HPDE6-E6E7 (cell line): ENCODE results near the gene ASXL1.
"Not testable (repeated sequence)": the region's sequence is repeated elsewhere in the genome, so short reads cannot be mapped to it uniquely, and the experiment has no call there.

Experiments
- DNase-seq: peaks from one replicate; pipeline ENCODE4 v3.0.0; 2011; ENCODE audit warnings: missing footprints; ENCODE audit errors: extremely low spot score

Gene ASXL1

DNA sequence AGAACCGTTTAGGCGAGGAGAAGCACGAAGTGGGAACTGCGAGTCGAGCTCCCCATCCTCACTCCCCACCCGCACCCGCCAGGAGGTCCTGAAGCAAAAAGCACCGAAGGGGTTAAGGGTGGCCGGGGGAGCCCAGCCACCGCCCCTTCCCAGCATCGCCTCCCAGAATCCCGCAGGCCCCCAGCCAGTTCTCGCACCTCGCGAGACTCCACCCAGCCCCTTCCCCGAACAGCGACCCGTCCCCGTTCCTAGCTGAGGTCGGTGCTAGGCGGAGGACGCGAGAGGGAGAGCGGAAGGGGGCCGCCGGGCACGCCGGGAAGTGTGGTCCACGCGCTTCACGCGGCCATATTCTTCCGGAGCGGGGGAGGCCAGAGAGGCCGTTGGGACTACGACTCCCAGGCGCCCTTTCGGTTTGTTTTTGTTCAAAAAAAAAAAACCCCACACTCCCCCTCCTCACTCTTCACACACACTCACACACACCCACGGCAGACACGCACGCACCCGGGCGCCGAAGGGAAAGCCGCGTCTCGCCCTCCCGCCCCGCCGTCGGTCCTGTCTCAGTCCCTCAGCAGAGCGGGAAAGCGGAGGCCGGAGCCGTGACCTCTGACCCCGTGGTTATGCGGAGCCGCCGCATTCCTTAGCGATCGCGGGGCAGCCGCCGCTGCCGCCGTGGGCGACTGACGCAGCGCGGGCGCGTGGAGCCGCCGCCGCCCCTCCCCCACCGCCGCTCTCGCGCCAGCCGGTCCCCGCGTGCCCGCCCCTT, at the start of gene ASXL1:
ASXL1 (plus strand) TSS at position 463 of the 763 bp plus-strand sequence. CDS start 445 bp downstream, outside the sequence.
- peak; percentile 99 for DNase-seq

DNA sequence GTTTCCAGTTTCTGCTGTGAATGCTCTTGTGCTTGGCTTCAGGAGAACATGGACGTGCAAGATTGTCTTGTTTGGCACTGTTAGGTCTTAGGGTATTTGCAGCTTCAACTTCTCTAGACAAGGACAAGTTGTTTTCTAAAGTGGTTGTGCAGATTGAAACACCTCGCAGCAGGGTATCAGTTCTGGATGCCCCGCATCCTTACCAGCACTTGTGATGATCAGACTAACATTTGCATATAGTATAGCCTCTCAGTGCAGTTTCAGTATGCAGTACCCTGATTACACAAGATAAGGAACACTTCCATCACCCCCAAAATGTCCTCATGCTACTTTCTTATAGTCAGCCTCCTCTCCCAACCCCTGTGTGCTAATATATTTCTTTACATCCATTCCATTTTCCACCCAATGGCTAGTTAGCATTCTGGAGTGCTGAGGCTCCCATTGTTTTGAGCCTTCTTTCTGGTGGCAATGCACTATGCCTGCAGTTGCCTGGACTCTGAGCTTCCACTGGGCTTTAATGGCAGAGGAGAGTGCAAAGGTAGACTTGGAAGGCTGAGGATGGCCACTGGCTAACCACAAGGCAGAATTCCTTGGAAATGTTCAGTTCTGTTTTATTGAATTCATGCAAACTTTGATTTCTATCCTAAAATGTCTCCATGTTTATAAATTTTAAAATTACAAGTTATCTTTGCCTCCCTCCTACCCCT, 45.3 kb upstream of the ASXL1 start:
- no peak for DNase-seq

DNA sequence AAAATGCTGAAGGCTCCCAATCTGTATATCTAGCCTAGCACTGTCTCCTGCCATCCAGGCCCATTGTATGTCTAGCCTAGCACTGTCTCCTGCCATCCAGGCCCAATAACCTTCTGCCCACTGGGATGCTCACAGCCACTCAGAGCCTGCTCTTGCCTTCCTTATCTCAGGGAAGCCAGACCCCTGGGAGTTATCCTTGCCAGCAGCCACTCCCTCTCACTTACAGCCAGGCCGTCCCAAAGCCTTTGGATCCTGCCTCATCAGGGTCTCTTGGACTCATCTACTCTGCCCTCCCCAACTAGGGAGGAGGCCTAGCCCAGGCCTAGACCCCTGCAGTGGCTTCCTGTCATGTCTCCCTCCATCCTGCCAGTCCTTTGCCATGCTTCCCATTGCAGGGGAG, 43.4 kb upstream of the ASXL1 start:
- DNase-seq: no peak

DNA sequence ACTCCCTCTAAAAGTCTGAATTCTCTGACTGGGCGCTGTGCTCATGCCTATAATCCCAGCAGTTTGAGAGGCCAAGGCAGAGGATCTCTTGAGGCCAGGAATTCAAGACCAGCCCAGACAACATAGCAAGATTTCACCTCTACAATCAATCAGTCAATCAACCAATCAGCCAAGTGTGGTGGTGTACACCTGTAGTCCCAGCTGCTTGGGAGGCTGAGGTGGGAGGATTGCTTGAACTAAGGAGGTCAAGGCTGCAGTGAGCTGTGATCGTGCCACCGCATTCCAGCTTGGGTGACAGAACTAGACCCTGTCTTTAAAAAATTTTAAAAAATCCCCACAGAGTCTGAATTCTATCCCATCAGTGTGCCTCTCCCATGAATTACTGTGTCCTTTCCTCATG, 42.7 kb upstream of the ASXL1 start:
- no peak for DNase-seq

DNA sequence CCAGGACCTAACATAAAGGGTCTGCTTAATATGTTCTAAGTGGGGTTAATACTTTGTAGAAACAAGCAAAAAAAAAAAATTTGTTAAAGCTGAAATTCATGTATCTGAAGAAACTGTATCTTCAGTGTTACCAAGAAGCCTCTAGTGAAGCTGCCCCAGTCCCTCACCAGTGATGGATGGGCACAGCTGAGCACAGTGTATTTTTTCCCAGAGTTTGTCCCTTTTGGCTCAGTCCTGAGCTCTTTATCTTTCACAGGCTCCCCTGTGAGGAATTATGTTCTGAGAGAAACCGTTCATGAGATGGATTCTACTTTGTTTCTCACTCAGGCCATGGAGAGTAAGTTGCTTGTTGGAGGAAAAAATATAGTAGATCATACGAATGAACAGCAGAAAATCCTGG, 42.2 kb upstream of the ASXL1 start:
- no peak for DNase-seq

DNA sequence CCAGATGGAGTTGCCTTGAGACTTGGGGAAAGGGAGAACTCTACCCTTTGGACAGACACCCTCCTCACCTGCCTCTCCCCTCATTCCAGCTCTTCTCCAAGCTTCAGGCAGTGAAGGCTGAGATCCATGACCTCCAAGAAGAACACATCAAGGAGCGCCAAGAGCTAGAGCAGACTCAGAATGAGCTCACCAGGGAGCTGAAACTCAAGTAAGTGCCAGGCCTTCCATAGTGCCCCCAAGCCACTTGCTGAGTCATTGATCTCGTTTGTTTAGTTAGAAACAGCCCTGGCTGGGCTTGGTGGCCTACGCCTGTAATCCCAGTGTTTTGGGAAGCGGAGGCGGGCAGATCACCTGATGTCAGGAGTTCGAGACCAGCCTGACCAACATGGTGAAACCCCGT, 41.5 kb upstream of the ASXL1 start:
- no peak for DNase-seq

DNA sequence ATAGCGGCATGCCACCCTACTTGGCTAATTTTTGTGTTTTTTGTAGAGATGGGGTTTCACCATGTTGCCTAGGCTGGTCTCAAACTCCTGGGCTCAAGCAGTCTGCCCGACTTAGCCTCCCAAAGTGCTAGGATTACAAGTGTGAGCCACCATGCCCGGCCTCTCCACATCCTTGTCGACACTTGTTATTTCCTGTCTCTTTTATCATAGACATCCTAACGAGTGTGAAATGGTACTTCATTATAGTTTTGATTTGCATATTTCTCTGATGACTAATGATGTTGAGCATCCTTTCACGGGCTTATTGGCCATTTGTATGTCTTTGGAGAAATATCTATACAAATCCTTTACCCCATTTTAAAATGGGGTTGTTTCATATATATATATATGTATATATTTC, 39.0 kb upstream of the ASXL1 start:
- DNase-seq: no peak

DNA sequence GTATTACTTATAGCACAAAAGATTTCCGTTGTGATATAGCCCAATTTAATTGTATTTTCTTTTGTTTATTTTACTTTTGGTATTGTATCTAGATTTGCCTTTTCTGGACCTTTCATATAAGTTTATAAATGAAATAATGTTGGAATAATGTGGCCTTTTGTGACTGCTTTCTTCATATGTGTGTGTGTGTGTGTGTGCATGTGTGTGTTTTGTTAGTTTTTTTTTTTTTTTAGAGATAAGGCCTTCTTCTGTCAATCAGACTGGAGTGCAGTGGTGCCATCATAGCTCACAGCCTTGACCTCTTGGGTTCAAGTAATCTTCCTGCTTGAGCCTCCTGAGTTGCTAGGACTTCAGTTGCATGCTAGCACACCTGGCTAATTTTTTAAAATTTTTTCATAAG, 37.8 kb upstream of the ASXL1 start:
- DNase-seq: no peak

DNA sequence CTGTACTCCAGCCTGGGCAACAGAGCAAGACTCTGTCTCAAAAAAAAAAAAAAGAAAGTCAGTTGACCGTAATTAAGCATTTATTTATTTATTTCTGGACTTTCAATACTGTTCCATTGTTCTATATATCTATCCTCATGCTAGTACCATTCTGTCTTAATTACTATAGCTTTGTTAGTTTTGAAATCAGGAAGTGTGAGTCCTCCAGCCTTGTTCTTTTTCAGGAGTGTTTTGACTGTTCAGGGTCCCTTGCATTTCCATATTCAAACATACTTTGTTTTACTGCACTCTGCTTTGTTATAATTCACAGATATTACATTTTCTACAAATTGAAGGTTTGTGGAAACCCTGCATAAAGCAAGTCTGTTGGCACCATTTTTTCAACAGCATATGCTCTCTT, 36.7 kb upstream of the ASXL1 start:
- no peak for DNase-seq

DNA sequence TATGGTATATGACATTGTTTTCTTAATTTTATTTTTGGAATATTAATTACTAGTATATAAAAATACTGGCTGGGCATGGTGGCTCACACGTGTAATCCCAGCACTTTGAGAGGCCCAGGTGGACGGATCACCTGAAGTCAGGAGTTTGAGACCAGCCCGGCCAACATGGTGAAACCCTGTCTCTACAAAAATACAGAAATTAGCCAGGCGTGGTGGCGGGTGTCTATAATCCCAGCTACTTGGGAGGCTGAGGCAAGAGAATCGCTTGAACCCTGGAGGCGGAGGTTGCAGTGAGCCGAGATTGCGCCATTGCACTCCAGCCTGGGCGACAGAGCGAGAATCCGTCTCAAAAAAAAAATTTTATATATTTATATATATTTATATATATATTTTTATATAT, 35.9 kb upstream of the ASXL1 start:
- not testable (repeated sequence) for DNase-seq

DNA sequence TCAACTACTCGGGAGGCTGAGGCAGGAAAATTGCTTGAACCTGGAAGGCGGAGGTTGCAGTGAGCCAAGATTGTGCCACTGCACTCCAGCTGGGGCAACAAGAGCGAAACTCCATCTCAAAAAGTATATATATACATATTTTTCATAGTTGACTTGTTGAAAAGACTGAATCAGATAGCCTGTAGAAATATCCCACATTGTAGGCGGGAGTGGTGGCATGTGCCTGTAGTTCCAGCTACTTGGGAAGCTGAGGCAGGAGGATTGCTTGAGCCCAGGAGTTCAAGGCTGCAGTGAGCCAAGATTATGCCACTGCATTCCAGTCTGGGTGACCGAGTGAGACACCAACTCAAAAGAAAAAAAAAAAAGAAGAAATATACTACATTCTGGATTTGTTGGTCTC, 34.4 kb upstream of the ASXL1 start:
- DNase-seq: not testable (repeated sequence)

DNA sequence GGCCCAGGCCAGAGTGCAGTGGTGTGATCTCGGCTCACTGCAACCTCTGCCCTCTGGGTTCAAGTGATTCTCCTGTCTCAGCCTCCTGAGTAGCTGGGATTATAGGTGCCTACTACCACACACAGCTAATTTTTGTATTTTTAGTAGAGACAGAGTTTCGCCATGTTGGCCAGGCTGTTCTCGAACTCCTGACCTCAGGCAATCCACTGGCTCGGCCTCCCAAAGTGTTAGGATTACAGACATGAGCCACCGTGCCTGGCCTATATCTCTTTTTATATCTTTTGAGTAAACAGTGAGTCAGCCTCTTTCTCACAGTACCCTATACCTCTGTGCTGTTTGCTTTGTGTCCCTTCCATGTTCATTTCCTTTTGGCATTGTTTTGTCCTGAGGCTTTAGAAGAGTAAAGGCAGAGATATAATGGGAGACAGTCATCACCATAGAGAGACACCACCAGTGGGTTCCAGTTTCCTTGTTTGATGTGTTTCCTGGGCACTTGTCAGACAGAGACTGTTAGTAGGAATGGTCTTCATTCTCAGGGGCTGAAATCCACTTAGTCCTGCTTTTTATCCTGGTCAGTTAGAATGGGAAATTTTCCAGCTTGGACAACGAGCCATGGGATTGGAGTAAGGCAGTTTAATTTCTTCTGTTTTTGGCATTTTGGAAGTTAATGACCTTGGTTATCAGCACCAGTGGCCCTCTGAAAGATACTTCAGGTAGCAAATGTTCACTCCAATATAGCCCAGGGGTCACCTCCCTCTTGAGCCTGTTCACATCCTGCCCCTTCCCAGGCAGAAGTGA, 32.2 kb upstream of the ASXL1 start:
- DNase-seq: peak; percentile 73

DNA sequence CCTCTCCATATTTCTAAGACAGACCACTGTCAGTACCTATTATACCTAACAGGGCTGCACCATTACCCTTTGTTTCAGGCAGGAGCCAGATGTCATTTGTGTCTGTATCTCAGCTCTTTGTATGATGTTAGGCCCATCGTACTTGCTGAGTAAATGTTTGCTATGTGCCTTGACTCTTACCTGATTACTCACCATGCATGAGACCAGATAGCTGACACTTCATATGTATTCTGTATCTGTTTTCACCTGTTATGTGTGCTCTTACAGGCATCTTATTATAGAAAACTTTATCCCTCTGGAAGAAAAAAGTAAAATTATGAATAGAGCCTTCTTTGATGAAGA, 31.7 kb upstream of the ASXL1 start:
- no peak for DNase-seq

DNA sequence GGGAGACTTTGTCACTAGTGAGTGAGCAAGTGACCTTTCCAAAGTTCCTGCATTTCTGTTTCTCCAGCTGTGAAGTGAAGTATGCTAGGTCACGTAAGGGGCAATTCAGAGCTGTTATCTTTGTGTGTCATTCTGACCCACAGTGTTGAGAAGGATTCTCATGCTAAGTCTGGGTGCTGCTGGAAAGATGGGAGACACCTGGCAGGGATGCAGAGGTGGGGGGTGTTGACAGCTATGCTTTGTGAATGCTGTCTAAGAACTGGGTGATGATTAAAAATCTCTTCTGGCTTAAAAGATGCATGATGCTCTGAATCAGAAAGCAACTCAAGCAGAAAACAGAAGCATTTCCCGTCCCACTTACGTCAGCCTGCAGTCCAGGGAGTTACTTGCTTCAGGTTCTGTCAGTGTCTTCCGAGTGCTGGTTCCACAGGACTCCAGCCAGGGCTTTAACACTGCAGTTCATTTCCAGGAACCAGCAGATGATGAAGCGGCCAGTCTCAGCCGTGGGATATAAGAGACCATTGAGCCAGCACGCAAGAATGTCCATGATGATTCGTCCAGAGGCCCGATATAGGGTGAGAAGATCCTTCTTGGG, 30.9 kb upstream of the ASXL1 start:
- DNase-seq: no peak

DNA sequence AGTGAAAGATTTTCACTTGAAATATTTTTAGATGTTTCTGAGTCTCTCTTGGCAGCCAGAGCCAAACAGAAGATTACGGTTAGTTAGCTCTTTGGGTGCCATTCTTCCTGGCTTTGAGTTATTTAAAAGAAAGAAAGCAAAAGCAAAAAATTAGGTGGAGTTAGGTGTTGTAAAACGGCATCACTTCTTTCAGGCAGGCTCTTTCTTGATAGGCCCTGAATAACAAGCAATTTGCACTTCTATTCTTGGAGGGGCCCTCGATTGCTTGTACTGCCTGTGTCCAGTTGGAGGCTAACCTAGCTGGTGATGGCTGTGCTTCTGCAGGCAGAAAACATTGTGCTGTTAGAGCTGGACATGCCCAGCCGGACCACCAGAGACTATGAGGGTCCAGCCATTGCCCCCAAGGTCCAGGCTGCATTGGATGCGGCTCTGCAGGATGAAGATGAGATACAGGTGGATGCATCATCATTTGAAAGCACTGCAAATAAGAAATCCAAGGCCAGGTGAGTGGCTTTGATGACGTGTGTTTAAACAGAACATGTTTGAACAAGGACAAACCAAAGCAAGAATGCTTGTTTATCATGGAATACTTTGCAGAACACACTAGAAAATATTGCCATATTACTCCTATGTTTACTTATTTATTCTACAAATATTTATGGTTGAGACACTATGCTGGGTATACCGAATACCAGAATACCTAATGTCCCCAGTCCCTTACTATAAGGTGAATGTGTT, 28.1 kb upstream of the ASXL1 start:
- DNase-seq: peak; percentile 76

DNA sequence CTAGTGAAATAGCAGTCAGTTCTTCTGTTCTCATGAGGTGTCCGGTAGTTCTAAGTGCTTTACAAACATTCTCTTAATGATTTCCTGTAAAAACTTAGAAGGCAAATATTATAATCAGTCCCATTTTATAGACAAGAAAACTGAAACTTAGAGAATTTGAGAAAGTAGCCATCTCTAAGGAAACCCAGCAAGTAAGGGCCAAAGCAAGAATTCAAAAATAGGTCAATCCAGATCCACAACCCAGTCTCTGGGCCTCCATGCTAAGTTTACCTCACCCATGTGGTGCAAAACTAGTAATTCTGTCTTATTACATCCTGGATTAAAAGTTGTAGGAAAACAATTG, 27.6 kb upstream of the ASXL1 start:
- DNase-seq: no peak

DNA sequence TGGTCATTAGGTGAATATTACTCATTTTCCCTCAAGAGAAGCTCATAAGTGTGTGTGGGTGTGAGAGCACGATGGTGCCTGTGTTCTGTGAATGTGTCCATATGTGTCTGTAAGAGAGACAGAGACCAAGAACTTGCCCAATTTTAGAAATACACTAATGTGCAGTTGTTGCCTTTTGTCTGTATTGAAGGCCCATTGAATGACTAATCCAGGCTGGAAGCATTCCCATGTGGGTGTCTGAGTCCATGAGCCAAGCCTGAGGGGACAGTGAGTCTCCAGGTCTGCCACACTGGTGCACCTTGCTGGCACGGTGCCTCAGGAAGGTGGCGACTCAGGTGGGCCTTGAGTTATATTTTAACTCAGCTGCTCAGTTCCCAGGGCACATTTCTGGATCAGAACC, 25.5 kb upstream of the ASXL1 start:
- peak; percentile 72 for DNase-seq

DNA sequence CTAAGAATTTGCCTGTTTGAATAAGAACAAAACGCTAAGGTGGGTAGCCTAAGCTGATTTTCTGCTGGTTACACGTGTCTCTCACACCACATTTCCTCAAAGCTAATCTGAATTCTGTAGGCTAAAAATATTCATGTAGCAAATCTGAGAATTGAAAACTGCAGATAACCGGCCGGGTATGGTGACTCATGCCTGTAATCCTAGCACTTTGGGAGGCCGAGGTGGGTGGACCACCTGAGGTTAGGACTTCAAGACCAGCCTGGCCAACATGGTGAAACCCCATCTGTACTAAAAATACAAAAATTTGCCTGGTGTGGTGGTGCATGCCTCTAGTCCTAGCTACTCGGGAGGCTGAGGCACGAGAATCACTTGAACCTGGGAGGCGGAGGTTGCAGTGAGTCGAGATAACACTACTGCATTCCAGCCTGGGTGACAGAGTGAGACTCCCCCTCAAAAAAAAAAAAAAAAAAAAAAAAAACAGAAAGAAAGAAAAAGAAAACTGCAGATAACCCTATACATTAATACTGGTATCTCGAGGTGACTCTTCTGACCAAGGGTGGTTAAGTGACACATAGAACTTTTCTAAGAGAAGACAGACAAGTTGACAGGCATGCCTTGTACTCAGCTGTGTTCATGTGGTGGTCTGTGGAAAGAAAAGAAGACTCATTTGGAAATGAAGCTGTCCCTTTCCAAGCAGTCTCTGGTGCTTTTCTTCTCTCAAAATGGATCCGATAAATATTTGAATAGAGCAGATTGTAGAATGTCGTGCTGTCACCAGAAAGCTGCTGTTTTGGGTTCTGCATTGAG, 24.7 kb upstream of the ASXL1 start:
- DNase-seq: no peak

DNA sequence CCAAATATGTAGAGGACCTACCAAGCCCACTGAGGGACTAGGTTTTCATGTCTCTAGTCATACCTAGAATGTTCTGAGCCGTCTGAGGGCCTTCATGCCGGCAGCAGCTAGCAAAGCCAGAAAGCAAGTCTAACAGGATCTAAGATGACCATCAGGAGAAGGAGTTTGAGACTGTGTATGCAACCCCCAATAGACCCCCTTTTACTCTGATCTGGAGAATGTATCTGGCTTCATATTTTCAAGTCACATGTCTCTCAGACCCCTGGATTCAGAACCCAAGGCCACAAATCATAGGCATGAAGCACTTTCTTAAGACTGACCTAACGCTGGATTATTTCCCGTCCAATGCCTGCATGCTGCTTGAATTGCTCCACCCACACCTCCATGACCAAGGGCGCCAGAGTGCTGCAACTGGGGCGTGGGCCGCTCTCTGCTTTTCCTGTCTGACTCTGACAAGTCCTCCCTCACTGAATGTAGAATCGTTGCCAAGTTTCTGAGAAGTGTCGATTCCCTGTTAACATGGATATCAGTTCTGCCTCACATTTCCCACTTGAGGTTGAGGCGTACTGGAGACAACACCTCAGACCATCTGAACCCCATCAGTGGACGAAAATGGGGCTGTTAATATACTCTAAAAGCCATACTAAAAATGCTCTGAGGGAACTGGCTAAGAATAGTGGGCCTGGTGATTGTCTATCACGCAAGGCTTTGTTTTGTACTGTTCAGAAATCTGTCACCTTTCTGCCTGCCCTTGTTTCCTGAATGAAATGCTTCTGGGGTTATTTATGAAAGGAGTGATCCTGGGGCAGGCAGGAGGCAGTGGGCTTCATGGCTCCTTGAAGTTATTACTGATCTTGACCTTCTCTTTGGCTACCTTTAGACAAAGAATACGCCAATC, 23.9 kb upstream of the ASXL1 start:
- no peak for DNase-seq

DNA sequence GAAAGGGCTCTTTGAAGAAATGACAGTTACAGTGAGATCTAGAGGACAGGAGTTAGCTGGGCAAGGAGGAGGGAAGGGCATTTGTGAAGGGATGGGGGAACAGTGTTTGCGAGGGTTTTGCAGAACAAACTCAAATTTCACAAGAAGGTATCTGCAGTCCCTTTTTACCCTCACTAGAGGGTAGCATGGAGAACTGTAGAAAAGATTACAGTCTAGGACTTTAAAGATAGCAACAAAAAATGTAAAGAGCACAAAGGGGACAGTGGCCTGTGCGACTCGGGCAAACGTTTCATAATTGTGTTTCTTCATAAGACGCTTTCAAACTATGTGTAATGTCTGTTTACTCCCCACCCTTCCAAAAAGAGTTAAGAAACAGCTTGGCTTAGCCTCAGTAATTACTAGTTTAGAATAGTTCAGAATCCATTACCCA, 21.2 kb upstream of the ASXL1 start:
- DNase-seq: no peak
